ENCODE results near the gene SPTAN1.

Gene SPTAN1

DNA sequence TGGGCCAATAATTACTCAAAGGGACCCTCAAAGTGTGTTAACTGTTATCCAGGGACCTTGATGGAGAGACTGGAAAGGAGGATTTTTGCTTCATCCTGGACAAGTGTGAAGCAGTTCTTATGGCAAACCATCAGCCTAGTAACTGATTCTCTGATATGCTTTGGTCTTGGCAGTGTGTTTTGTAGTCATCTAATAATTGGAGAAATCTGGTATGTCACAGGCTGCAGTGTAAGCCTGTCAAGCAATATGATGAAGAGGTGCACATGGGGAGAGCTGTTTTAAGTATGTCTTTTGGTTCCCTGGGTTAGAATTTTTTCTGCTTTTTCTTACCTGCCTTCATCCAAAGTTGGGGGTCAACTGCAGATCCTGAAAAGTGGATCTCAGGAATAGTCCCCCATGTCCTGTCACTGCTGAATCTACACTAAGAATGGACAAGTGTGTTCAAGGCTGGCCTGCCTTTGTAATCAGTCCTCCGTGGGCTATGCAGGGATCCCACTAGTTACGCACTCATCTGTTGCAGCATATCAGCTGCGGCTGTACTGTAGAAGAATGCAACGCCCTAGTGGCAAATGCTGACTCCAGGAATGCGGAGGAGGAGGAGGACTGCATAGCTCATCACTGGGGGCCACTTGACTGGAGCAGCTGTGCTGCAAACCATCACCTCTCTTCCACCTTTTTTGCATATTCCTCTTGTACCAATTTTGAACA is 1.9 kb downstream of the SPTAN1 start:
- Histone ChIP-seq H3K36me3 (ENCODE audit: control insufficient read depth, insufficient read depth, low read length) (no peaks in the 10 kb centered on the region), H3K27me3 (replicated peaks; ENCODE audit: control insufficient read depth, insufficient read depth, low read length) (no peaks in the 10 kb centered on the region), H3K4me3 (replicated peaks; ENCODE audit: low read depth, low read length) (no peak overlapping the region)
- TF ChIP-seq, protein P1, sequence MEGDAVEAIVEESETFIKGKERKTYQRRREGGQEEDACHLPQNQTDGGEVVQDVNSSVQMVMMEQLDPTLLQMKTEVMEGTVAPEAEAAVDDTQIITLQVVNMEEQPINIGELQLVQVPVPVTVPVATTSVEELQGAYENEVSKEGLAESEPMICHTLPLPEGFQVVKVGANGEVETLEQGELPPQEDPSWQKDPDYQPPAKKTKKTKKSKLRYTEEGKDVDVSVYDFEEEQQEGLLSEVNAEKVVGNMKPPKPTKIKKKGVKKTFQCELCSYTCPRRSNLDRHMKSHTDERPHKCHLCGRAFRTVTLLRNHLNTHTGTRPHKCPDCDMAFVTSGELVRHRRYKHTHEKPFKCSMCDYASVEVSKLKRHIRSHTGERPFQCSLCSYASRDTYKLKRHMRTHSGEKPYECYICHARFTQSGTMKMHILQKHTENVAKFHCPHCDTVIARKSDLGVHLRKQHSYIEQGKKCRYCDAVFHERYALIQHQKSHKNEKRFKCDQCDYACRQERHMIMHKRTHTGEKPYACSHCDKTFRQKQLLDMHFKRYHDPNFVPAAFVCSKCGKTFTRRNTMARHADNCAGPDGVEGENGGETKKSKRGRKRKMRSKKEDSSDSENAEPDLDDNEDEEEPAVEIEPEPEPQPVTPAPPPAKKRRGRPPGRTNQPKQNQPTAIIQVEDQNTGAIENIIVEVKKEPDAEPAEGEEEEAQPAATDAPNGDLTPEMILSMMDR (IDR thresholded peaks at IDR 0.05; ENCODE audit: insufficient read depth, low read length, poor library complexity, severe bottlenecking), result no peak
- DNase-seq (ENCODE audit: extremely low read depth, insufficient read length), result peak; percentile 23

DNA sequence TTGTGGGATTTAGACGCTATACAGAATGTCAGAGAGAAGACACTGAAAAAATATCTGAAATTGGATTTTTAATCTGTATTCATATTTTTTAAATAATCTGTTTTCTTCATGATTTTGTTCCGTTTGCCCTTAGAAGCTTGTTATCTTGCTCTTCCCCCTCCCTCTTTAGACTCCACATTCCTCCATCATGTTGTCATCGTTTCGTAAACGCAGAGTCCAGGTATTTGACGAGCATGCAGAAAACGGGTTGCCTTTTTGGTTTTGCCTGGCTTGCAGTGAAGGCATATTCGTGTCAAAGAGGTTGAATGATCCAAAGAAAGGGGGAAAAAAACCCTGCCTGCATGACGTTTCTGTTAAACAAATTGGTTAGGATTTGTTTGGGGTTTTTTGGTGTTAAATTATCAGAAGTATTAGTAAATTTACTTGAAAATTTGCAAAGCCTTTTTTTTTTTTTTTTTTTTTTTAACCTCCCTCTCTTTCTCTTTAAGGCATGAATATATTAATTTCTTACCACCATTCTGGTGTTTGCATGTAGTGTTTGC is 2.9 kb downstream of the SPTAN1 start:
- no peak overlapping the region; the same call in 1 of the 2 replicates for H3K4me3 ChIP-seq (replicated peaks; ENCODE audit: low read depth, low read length)
- TF ChIP-seq, protein P1 (IDR thresholded peaks at IDR 0.05; ENCODE audit: insufficient read depth, low read length, poor library complexity, severe bottlenecking), result no peak
- no peak for DNase-seq (ENCODE audit: extremely low read depth, insufficient read length)

DNA sequence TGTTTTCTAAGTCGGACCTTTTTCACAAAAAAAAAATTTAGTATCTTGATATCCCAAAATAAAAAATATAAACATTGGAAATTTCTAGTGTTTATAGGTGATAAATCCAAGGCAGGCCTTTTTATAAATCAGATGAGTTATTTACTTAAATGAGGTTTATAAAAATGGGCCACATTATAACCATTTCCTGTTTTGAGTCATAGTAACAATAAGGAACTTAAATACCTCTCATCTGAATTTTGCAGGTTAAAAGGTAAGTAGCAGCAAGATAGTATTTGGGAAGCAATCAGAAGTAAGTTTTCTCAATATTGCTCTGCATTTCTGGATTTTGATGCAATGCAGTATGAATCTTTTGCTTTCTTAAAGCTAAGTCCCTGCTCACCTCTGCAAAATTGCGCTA is 3.9 kb downstream of the SPTAN1 start:
- TF ChIP-seq, protein P1 (IDR thresholded peaks at IDR 0.05; ENCODE audit: insufficient read depth, low read length, poor library complexity, severe bottlenecking), result no peak
- H3K27me3 ChIP-seq (replicated peaks; ENCODE audit: control insufficient read depth, insufficient read depth, low read length), result no peaks in the 10 kb centered on the region
- no peak for DNase-seq (ENCODE audit: extremely low read depth, insufficient read length)
- no peak overlapping the region for H3K4me3 ChIP-seq (replicated peaks; ENCODE audit: low read depth, low read length)
- no peaks in the 10 kb centered on the region for H3K36me3 ChIP-seq (ENCODE audit: control insufficient read depth, insufficient read depth, low read length)

More for the DNA sequence above, 2.9 kb downstream of the SPTAN1 start:
- Histone ChIP-seq H3K36me3 (ENCODE audit: control insufficient read depth, insufficient read depth, low read length) (no peaks in the 10 kb centered on the region), H3K27me3 (replicated peaks; ENCODE audit: control insufficient read depth, insufficient read depth, low read length) (no peaks in the 10 kb centered on the region)

DNA sequence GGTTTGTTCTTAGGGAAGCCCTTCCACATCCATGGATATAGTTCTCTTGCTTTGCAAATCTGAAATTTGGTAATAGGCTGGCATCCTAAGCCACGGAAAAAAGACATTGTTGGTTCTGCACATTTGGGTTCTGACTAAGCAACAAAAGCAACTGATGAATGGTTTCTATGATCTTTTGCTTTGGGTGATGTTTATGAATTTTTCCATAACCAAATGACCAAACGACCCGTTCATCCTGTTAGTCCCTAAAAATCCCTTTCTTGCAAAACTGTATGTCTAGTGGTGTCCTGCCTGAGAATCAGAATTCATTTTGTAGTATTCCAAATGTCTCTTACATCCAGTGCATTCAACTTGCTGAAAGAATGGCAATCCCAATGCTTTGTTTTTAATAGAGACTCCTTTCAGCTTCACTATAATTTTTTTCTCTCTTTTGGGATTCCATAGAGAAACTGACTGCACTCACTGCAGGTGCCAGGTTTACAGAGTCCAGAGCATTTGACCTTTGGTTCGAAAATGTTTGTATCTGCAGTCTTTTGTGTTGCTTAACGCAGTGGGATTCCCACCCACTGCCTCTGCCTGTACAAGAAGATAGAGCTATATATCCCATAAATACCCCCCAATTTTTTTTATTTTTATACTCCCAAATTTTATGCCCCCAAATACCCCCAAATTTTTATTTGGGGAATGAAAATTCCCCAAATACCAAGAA is 4.7 kb downstream of the SPTAN1 start:
- no peak overlapping the region for H3K4me3 ChIP-seq (replicated peaks; ENCODE audit: low read depth, low read length)
- no peaks in the 10 kb centered on the region for H3K27me3 ChIP-seq (replicated peaks; ENCODE audit: control insufficient read depth, insufficient read depth, low read length)
- no peak for DNase-seq (ENCODE audit: extremely low read depth, insufficient read length)
- TF ChIP-seq, protein P1 (IDR thresholded peaks at IDR 0.05; ENCODE audit: insufficient read depth, low read length, poor library complexity, severe bottlenecking), result no peak
- H3K36me3 ChIP-seq (ENCODE audit: control insufficient read depth, insufficient read depth, low read length), result no peaks in the 10 kb centered on the region

DNA sequence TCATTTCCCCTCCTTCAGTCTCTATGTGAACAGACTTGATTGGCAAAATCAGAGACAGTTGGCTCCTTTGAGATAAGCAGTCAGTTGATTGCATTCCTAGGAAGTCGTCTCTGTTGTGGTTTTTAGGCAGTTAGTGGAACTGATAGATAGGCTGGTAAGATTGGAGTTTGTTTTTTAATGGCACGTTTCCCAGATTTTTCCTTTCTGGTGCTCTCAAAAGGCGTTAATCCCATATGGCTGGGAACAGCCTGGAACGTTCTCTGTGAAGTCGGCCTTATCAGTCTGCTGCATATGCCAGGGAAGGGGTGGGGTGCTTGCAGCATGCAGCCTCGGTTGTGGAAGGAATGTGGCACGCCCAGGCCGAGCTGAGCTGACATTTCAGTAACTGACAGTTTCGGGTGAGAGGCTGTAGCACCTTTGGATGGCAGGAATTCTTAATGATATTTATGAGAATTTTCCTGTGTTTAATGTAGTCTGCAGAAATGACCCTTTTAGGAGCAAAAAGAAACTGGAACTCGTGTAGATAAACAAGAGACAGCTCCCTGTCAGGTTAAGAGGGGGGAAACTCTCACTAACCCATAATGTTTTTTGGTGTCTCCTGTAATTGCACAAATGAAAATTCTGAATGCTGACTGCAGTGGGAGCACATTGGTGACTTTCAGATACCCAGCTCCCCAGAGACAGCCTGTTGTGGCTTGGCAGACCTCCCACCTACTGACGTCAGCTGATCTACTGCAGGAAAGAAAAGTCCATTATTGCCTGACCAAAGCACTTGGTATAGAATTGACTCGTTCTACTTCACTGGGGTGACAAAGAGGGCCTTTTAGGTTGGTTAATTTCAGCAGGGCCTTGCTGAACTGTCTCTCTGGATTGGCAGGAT is 6.3 kb downstream of the SPTAN1 start:
- Histone ChIP-seq H3K27me3 (replicated peaks; ENCODE audit: control insufficient read depth, insufficient read depth, low read length) (no peaks in the 10 kb centered on the region), H3K4me3 (replicated peaks; ENCODE audit: low read depth, low read length) (peak overlapping the region; percentile 16; the same call in 1 of the 2 replicates), H3K36me3 (ENCODE audit: control insufficient read depth, insufficient read depth, low read length) (peaks cover 2% of the 10 kb centered on the region)
- peak; percentile 69 for DNase-seq (ENCODE audit: extremely low read depth, insufficient read length)
- TF ChIP-seq, protein P1 (IDR thresholded peaks at IDR 0.05; ENCODE audit: insufficient read depth, low read length, poor library complexity, severe bottlenecking), result no peak

Measured in GM06990 (cell line).